IPS DF 6.9 (cell line): ENCODE data around the gene DPT.

Experiments
- DNase-seq: peaks from one replicate; pipeline ENCODE4 v3.0.0-alpha.2; 2013; ENCODE audit warnings: low read depth, low spot score
- H3K27ac ChIP-seq: one replicate; pipeline ENCODE4 v1.5.1; 2013; ENCODE audit warnings: low read length, control low read depth
- H3K27me3 ChIP-seq: 2 replicates; pipeline ENCODE4 v1.6.1; 2013; ENCODE audit warnings: mild to moderate bottlenecking, low read length; ENCODE audit not compliant: control insufficient read depth, insufficient read depth
- H3K36me3 ChIP-seq: 2 replicates; pipeline ENCODE4 v1.6.1; 2013; ENCODE audit warnings: low read length; ENCODE audit not compliant: control insufficient read depth, insufficient read depth
- H3K4me1 ChIP-seq: 2 replicates; pipeline ENCODE4 v1.6.1; 2013; ENCODE audit warnings: low read length; ENCODE audit not compliant: control insufficient read depth, insufficient read depth
- H3K4me3 ChIP-seq: 2 replicates; pipeline ENCODE4 v1.5.1; 2013; ENCODE audit warnings: mild to moderate bottlenecking, low read length
- H3K9me3 ChIP-seq: 2 replicates; pipeline ENCODE4 v1.6.1; 2013; ENCODE audit warnings: low read length, inconsistent platforms; ENCODE audit not compliant: control insufficient read depth, insufficient read depth
- WGBS: extraction: QIAGEN DNeasy Blood & Tissue Kit; methylation state at CpG from one replicate; pipeline ENCODE4 v1.1.7; 2013; ENCODE audit warnings: mixed read lengths, missing lambda C conversion rate; ENCODE audit not compliant: insufficient read length, insufficient coverage; 5-methylcytosine and 5-hydroxymethylcytosine counted together

The DPT gene

GRCh38 chr1:168689327-168689657 lies 39.7 kb downstream of the DPT start:
- H3K27me3 ChIP-seq: no peaks in the 10 kb centered on the region
- H3K4me3 ChIP-seq: no peak overlapping the region
- no peaks in the 10 kb centered on the region for H3K4me1 ChIP-seq
- no peaks in the 10 kb centered on the region; the same call in 1 of the 2 replicates for H3K9me3 ChIP-seq
- H3K36me3 ChIP-seq: no peaks in the 10 kb centered on the region
- H3K27ac ChIP-seq: no peak overlapping the region
- no CpG with 5 or more reads among the region's 2 CpGs for WGBS
- no peak for DNase-seq

DNA sequence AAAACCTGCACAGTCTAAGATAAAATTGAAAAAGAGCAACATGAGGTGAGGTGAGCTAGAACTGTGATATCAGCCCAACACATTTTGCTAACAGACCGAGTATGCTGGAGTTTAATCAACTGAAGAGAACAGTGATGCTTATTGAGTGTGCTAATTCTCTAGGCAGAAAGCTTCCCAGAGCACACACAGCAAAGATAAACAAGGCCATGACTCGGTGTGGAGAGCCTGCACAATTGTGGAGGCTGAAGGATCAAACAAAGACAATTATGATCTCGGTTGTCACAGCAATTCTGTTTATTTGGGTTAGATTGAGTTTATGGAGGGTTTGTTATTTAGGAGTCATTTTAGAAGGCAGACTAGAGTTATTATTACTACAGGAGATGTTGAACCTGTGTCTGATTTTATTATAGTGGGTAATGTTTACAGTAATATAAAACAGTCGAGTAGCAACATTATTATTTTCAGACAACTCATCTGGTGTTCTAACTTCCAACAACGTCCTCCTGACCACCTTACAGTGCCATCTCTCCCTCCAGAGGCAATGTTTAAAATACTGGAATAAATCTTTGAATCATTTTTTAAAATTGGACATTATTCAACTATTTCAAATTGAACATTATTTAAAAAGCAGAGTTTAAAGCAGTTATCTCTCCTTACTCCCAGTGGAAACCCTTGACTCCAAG lies 40.2 kb downstream of the DPT start:
- H3K4me3 ChIP-seq: no peak overlapping the region
- DNase-seq: no peak
- no CpG with 5 or more reads among the region's 5 CpGs for WGBS
- no peaks in the 10 kb centered on the region for H3K36me3 ChIP-seq
- no peak overlapping the region for H3K27ac ChIP-seq
- H3K27me3 ChIP-seq: no peaks in the 10 kb centered on the region
- H3K9me3 ChIP-seq: no peaks in the 10 kb centered on the region; the same call in 1 of the 2 replicates
- no peaks in the 10 kb centered on the region for H3K4me1 ChIP-seq

GRCh38 chr1:168687816-168688215 lies 41.2 kb downstream of the DPT start:
- no peak for DNase-seq
- Histone ChIP-seq H3K27ac (no peak overlapping the region), H3K4me3 (no peak overlapping the region), H3K4me1 (no peaks in the 10 kb centered on the region), H3K9me3 (no peaks in the 10 kb centered on the region; the same call in 1 of the 2 replicates), H3K36me3 (no peaks in the 10 kb centered on the region), H3K27me3 (no peaks in the 10 kb centered on the region)
- no CpG with 5 or more reads among the region's 4 CpGs for WGBS

DNA sequence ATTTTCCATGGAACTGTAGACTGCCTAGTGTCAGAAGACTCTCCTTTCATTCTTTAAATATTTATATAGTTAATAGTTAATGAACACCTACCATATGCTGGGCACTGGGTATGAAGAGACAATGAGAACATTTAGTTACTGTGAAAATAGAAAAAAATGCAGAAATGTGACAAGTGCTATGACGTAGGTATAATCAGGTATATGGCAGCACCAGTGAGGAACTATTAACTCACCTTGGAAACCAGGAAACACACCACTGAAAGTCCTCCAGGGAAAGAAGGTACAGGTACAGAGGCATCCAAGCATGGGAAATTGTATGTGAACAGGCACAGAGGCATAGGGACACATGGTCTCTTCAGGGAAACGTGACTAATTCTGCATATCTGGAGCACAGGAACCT lies 42.3 kb downstream of the DPT start:
- no peaks in the 10 kb centered on the region for H3K36me3 ChIP-seq
- DNase-seq: no peak
- no CpG with 5 or more reads among the region's 2 CpGs for WGBS
- H3K4me1 ChIP-seq: no peaks in the 10 kb centered on the region
- H3K27me3 ChIP-seq: no peaks in the 10 kb centered on the region
- no peak overlapping the region for H3K27ac ChIP-seq
- H3K4me3 ChIP-seq: no peak overlapping the region
- no peaks in the 10 kb centered on the region; the same call in 1 of the 2 replicates for H3K9me3 ChIP-seq

DNA sequence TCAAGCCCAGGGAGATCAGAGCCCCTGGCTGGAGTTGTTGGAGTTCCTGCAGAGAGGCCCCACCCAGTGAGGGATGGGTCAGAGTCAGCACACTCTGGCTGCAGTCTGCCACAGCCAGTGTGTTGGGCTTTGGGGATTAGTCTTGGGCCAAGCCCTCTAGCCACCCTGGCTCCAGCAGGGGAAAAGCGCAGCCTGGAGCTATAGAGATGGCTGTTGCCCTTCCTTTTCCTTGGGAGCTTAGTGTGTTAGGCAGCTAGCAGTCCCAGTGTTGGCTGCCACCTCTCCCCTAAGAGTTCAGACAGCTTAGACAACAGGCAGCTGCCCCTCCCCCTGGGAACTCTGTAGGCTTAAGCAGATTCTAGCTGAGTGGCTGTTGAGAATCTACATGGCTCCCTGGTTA lies 45.1 kb downstream of the DPT start:
- Histone ChIP-seq H3K27me3 (no peaks in the 10 kb centered on the region), H3K4me3 (no peak overlapping the region), H3K36me3 (no peaks in the 10 kb centered on the region), H3K27ac (no peak overlapping the region), H3K4me1 (no peaks in the 10 kb centered on the region), H3K9me3 (no peaks in the 10 kb centered on the region; the same call in 1 of the 2 replicates)
- no CpG with 5 or more reads among the region's 1 CpG for WGBS
- no peak for DNase-seq

DNA sequence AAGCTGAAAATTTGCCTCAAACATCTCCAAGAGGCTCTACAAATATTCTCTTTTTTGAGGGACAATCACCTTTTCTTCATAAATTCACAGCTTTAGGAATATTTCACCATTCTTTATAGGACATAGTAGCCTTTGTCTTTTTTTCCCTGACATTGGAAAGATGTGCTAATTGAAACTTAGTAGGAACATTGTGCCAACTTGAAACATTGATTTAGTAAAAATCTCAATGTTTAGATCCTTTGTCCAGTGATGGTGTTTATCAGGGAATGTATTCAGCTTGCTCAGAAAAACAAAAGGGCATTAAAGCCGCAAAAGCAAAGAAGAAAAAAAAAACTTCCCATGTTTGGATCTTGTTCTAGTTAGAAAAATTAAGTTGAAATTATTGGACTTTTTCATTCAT lies 52.1 kb downstream of the DPT start:
- DNase-seq: no peak
- H3K27me3 ChIP-seq: no peaks in the 10 kb centered on the region
- H3K36me3 ChIP-seq: no peaks in the 10 kb centered on the region
- no peaks in the 10 kb centered on the region for H3K9me3 ChIP-seq
- H3K4me1 ChIP-seq: no peaks in the 10 kb centered on the region
- WGBS: no CpG with 5 or more reads among the region's 1 CpG
- H3K27ac ChIP-seq: no peak overlapping the region
- no peak overlapping the region for H3K4me3 ChIP-seq

DNA sequence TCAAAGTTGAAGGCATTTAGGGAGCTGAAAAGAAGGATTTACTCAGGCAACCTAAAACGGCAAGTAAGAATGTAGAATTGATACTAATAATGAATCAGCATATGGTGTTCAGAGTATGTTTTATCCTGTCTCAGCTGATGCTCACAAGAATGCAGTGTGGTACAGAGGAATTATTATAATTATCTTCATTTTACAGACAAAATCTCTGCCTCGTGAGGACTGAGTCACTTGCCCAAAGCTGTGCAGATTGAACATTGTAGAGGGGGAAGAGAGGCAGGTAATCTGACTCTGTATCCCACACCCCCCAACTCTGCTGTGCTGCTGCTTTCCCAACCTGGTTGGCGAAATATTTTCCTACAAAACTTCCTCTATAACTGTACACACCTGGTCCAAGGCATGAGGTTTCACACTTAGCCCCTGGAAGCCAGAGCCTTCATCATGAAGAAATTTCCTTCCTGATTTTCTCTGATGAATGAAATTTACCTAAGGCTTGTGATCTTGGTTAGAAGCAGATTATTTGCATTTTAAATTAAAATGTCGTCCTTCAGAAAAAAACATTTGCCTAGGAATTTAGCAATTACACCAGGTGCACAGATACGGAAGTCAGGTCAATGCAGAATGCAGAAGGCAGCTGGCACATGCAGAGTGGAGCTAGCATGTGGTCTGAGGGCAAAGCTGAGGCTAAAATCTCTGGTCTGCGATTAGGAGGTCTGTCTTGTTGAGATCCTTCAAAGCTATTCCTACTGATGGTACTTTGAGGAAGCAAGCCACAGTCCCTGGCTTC lies 52.8 kb downstream of the DPT start:
- no peak for DNase-seq
- no peaks in the 10 kb centered on the region for H3K4me1 ChIP-seq
- H3K36me3 ChIP-seq: no peaks in the 10 kb centered on the region
- WGBS: no CpG with 5 or more reads among the region's 6 CpGs
- no peak overlapping the region for H3K4me3 ChIP-seq
- H3K27ac ChIP-seq: no peak overlapping the region
- H3K9me3 ChIP-seq: no peaks in the 10 kb centered on the region
- no peaks in the 10 kb centered on the region for H3K27me3 ChIP-seq

DNA sequence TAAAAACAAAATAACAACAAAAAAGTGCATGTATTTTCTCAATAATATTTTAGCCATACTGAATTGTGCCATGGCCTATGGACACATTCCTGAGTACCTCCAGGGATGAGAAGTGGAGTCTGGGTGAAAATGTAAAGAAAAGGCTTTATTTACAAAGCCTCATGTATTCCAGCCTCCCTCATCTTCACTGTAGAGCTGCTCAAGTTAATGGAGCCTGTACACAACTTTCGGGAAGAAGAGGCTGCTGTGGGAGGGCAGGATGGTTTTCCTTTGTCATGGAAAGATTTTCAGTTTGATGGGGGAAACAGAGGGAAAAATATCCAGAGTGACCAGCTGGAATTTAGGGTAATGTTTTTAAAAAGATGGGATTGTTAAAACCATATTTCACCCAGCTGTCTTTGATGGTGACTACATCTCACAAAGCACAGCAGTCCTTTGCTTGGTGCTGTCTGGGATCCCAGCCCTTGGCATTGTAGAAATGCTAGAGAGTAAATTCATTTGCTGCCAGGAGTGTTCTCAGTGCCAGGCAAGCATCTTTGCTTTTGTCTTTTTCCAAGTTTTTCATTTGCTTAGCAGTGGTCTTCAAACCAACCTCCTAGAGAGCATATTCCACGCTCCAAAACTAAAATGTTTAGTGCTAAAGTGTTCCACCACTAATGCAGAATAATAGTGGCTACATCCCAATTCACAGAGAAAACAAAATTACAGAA lies 54.9 kb downstream of the DPT start:
- Histone ChIP-seq H3K4me3 (no peak overlapping the region), H3K27me3 (no peaks in the 10 kb centered on the region), H3K27ac (no peak overlapping the region), H3K4me1 (no peaks in the 10 kb centered on the region), H3K9me3 (no peaks in the 10 kb centered on the region), H3K36me3 (no peaks in the 10 kb centered on the region)
- DNase-seq: no peak
- no CpG with 5 or more reads among the region's 2 CpGs for WGBS

GRCh38 chr1:168672278-168672677 lies 56.7 kb downstream of the DPT start:
- Histone ChIP-seq H3K9me3 (no peaks in the 10 kb centered on the region), H3K36me3 (no peaks in the 10 kb centered on the region), H3K4me3 (no peak overlapping the region), H3K27me3 (no peaks in the 10 kb centered on the region), H3K27ac (no peak overlapping the region), H3K4me1 (no peaks in the 10 kb centered on the region)
- no peak for DNase-seq
- WGBS: no CpG with 5 or more reads among the region's 1 CpG

DNA sequence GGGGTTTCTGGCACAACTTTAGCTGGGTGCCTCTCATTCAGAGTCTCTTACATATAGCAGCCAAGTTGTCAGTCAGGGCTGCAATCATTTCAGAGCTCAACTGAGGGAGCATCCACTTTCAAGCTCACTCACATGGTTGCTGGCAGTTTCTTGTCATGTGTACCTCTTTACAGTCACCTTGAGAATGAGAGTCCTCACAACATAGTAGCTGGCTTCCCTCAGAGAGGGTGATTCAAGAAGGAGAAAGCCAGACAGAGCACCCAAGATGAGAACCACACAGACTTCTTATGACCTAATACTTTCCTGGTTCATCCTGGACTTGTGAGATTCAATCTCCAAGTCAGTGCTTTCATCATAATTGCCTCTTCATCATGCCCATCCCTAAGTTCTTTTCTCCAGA lies 57.2 kb downstream of the DPT start:
- Histone ChIP-seq H3K4me1 (no peaks in the 10 kb centered on the region), H3K4me3 (no peak overlapping the region), H3K9me3 (no peaks in the 10 kb centered on the region), H3K27me3 (no peaks in the 10 kb centered on the region), H3K27ac (no peak overlapping the region), H3K36me3 (no peaks in the 10 kb centered on the region)
- no peak for DNase-seq
